NCI-H2081 treated with DMSO at 0.1 percent for 48 hours (cell line): ENCODE data around the gene STK40.

ENCODE experiments used
- DNase-seq: peaks from one replicate; lab custom pipeline; 2025; lab: John Stamatoyannopoulos, UW

STK40 gene

DNA sequence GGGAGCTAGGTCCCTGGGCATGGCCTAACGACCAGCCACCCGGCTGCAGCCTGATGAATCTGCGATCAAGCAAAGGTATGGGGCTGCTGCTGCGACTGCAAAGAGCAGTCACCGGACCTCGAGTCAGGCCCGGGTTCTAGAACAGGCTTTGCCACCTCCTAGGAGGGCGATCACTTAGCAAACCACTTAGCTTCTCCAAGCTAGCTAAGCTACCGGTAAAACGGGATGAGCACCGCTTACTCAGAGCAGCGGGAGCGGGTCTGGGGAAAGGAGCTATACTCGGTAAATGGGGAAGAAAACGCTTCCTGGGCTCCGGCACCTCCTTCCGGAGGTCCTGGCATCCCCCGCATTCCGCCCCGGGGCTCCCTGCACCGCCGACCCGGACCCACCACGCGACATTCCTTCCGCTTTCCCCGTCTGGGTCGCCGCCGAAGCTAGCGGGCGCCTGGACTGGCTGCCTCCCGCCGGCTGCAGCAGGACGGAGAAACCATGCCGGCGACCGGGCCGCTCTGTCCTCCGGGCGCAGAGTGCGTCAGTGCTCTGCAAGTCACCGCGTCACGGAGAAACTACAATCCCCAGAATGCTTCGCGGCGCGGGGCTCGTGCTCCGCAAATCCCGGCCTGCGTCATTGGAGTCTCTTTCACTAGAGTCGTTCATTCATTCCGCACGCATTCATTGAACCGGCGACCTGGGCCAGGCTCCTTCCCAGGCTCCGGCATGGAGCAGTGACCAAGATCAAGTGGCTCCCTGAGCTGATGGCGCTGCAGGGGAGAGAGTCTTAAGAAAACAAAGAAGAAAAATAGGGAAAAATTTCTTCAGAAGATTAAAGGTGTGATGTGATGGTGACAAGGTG, 11.9 kb upstream of the STK40 start, which contains the start of gene LSM10:
Gene LSM10 (minus strand): TSS at position 531 of the 853 bp plus-strand sequence. CDS start 3,779 bp downstream, outside the sequence.
- DNase-seq, result peak; percentile 79

DNA sequence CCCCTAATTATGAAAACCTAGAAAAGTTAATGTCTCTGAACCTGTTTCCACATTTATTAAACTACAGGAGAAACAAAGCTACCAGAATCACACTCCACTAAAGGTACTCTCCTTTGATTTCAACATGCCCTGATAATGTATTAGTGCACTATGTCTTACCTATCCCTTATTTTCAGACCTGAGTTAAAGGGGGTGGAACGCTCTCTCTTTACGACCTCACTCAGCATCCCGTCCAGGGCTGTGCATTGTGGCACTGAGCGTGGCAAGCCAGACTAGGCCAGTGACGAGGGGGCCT, 11.3 kb upstream of the STK40 start:
- no peak for DNase-seq

DNA sequence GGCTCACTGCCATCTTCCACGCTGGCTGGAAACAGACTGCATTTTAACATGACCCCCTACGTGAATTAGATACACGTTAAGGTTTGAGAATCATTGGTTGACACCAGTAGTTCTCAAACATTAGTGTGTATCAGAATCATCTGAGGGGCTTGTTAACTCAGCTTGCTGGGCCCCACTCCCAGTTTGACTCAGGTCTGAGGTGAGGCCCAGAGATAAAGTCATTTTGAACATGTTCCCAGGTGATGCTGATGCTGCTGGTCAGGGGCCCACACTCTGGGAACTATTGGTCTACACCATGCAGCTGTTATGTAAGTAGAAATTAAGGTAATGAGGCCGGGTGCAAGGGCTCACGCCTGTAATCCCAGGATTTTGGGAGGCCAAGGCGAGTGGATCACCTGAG, 10.6 kb upstream of the STK40 start:
- DNase-seq, result no peak

DNA sequence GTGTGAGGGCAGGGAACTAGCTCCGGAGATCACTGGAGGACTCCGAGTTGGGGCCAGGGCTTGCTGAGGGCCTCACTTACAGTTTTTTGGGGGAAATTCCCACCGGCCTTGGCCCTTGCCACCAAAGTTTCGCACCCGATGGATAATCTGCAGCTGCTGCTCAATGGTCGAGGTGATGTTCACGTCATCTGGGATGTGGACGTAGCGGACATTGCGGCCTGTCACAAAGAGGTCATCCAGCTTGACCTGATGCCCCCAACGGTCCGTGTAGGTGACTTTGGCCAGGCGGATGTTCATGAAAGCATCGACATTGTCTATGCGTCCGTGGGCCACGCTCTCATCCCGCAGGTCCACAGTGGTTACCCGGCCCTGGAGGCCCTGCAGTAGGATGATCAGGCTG, 8.0 kb upstream of the STK40 start:
- DNase-seq, result no peak

DNA sequence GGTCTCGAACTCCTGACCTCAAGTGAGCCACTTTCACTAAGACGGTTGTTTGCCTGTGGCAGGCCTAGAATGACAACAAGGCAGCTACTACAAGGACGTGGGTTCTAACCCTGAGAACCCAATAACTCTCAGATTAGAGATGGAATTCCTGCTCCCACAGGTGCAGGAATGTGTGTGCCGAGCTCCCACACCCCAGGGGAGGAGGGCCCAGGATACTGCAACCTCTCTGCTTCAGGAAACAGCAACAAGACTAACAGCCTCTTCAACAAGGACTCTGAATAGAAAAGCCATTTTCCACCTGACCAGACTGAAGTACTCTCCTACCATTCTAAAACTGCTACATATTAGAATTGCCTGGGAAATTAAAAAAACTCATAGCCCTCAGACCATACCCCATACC, 7.1 kb upstream of the STK40 start:
- DNase-seq, result no peak

DNA sequence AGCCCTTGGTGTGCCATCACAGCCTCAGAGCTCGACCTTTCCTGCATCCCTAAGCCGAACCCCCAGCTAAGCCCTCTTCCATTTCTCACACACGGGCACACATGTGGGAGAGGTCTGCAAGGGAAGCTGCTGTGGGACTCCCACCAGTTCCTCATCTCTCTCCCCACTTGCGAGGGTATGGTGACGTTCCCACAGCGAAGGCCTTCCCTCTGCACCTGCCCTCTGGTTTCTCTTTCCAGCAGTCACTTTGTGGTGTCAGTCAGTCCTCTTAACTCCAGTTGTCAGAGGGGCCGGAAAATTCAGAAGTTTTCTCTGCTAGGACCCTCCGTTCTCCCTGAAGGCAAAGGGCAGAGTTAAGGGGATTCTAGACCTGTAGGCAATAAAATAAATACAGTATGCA, 5.5 kb upstream of the STK40 start:
- DNase-seq, result no peak

DNA sequence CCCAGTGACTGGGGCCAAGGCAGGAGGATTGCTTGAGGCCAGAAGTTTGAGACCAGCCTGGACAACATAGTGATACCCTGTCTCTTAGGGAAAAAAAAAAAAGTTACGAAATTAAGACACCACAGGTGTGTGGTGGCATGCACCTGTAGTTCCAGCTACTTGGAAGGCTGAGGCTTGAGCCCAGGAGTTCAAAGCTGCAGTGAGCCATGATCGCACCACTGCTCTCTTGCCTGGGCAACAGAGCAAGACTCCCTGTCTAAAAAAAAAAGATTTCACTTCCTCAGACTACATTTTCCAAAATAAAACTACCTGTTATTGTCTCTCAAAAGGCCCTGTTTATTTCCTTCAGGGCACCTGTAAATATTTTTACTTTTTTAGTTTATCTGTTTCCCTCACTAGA, 4.7 kb upstream of the STK40 start:
- DNase-seq, result no peak

DNA sequence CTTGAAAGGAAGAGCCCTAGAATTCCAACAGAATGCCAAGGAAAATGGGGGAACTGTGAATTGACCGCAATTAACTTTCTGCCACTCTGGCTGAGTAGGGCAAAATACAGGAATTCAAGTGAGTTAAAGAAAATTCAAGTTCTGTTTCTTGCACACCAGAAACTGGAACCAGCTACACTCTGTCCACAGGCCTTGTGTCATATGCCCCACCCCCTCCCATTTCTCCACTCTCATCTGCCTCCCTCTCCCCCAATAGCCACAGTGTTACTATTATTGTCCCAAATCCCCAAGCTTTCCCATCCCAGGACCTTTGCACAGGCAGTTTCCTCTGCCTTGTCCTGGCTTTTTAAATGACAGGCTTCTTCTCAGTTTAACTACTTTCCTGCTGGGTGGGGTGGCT, 4.3 kb upstream of the STK40 start:
- no peak for DNase-seq

DNA sequence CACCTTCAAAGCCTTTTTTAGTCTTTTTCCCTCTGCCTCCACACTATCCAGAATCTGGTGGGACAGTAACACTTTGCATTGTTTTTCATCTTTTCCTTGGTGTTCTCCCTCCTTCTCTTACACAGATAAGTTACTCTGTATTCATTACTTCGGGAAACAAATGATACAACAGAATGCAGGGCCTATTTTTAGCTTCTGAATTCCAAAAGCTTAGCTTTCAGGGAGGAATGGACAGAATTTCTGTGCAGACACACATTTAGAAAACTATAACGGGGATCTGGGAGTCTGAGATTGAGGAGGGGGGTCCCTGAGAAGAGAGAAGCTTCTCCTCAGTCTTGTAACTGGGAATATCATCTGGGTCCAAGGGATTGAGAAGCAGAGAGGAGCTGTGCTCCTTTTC, 3.5 kb upstream of the STK40 start:
- DNase-seq, result no peak

DNA sequence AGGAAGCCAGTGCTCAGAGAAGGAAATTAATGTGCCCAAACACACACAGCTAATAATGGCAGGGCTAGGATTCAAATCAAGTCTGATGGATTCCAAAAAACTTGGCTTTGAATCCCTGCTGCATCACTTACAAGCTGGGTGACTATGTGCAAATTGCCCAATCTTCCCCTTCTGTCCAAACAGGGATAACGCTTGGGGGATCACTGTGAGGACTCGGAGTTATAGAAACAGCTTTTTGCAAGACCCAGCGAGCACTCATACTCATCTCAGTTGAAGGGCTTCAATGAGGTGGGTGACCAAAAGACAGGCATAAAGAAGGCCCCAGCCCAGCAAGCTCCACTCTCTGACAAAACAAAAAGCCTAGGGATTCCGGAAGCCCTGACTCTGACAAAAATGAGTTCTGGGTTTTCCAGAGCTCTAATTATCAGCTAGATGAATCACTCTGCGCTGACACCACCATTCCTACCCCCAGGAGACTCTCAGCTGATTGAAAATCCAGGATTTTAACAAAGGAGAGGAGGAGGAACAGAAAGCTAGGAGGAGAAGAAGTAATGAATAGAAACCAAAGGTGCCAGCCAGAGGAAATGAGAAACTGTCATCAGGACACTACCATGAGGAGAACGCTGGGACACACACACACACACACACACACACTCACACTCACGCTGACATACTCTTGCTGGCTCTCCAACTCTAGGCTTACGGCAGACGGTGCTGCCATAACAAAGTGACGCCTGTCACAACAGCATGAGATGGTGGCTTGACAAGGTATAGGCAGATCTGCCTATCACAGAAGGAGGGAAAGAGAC, 1.6 kb upstream of the STK40 start:
- no peak for DNase-seq

DNA sequence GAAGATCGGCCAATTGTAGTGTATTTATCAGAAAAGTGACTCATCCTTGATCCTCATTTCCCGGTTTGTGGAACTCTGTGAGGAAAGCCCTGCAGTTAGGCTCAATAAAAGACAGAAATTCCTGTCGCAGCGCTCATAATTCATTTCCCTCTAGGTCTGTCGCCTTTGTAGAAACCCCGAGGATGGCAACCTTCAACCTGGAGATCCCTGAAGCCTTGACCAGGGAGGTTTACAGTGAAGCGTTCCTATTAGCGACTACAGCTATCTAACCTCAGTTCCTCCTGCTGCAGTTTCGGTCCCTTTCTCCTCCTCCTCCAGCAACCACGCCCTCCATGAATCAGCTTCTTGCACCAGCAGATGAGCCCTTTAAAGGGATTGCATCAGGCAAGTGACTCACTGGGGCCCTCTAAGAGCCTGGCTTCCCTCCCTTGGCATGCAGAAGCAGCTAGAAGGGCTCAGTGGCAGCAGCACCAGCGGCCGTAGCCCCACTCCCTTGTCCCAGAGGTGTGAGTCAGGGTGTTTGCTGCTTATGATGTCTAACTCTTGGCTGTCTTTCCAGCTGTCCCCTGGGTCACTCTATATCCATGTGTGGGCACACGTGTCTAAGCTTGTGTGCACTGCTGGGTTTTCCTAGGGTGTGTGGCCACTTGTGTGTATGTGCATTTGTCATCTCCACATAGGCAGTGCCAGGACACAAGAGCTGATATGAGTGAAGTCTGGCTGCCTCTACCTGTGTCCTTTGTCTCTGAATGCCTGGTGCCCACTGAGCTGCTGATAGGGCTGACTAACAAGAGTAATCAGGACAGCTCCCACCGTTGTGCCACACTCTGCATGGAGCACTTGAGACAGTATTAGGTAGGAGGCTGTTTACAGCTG, 779 bp upstream of the STK40 start:
- peak; percentile 29 for DNase-seq

DNA sequence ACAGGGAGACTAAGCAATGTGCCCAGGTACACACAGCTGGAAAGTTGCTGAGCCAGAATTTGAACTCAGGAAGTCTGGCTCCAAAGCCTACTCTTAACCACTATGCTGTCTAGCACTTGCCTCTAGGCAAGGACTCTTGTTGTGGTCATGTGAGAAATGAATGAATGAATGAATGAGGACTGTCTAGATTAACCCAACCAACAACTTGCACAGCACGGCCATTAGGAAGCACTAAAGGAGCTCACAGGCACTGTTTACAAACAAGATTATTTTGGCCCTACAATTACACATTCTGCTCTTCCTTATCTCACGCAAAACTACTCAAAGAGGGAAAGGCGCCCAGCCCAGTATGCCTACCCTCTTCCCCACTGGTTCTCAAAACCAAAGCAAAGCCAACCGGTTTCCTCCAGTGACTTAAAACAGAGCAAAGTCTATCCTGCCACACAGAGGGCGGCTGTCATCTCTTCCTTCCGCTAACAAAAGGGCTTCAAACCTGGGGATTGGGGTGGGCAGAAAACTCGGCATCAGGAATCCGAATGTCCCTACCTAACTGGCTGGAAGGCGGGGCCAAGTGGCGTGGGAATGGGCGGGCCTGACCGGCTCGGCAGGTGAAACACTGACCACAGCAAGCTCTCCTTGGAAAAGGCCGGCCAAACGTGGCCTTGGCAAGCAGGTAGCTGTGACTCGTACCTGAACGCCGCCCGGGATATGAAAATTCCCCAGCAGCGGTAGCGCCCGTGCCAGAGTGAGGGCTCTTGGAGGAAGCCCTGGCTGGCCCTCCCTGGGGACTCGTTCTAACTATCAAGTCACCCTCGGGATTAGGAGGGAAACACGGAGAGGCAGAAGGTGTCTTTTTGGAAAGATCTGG, 948 bp downstream of the STK40 start:
- DNase-seq, result no peak

DNA sequence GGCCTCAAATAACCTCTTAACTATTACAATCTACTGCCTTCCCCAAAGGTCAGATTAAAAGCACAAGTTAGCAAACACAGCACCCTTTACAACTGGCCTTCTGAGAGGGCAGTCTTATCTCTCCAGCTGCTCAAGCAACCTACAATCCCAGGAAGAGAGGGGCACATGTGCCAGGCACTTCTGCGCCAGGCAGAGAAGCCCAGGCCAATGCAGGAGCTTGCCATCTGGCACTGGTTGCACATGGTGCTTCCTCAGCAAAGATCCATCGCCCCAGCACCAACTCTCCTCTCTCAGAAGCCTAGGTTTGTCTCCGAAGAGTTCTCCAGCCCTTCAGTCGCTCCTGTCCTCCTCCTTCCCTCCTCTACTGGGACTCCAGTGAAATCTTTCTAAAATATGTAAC, 2.5 kb downstream of the STK40 start:
- no peak for DNase-seq

DNA sequence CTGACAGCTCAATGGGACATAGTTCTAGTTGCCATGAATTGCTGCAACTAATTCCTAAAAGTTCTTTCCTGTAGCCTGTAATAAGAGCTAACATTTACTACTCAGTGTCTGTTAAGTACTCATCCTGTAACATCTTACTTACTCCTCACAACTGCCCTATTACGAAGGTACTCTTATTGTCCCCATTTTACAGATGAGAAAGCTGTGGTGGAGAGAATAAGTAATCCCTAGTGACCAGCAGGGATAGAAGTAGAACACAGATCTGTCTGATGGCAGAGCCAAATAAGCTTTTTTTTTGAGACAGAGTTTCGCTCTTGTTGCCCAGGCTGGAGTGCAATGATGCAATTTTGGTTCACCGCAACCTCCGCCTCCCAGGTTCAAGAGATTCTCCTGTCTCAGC, 3.1 kb downstream of the STK40 start:
- DNase-seq, result no peak

DNA sequence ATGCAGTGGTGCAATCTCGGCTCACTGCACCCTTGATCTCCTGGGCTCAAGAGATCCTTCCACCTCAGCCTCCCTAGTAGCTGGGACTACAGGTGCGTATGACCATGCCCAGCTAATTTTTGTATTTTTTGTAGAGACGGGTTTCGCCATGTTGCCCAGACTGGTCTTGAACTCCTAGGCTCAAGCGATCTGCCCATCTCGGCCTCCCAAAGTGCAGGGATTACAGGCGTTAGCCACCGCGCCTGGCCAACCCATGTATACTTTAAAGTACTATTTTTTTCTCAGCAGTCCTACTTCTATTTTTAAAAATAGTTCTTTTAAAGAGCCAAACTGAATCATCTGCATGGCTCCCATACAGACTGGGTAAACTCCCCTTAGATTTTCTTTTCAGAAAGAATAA, 3.5 kb downstream of the STK40 start:
- no peak for DNase-seq

DNA sequence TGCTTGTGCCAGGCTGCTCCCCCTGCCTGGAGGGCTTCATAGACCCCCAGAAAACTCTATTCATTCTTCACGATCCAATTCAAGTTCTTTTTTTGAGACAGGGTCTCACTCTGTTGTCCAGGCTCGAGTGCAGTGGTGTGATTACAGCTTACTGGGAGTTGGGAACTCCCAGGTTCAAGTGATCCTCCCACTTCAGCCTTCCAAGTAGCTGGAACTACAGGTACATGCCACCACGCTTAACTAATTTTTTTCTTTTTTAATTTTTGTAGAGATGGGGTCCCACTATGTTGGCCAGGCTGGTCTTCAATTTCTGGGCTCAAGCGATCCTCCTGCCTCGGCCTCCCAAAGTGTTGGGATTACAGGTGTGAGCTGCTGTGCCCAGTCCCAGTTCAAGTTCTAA, 4.3 kb downstream of the STK40 start:
- no peak for DNase-seq

DNA sequence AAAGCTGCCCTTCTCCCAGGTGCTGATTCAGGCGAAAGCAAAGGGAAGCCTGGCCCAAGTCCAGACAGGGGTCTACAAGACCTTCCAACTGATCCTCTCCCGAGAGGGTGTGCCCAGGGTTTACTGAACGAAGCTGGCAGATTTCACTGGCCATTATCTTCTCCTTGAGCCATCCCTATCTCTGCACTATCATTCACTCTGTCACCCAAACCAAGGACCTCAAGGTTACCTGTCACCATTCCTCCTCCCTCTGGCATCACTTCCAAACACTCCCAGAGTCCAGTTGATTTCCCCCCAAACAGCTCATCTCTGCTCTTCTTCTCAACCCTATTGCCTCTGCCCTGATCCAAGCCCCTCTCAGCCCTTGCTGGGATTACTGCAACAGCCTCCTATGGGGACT, 4.9 kb downstream of the STK40 start:
- no peak for DNase-seq

DNA sequence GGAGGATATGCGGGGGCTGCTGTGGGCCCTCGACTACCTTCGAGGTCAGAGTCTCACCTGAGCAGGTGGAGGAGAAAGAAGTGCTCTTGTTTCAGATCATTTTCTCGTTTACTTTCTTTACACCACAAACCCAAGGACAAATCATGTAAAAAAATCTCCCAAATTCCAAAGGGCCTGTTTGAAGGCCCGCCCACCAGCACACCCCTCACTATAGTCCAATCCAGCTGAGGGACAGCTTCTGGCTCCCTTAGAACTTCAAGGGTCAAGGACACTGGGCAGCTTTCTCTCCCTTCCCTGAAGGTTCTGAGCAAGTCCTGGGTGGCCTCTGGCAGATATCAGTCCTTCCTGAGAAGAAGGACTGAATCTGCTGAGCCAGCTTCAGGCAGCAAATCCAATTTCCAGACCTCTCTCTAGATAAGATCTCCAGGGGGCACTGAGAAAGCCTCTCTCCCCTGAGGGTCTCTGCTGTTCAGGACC, 5.5 kb downstream of the STK40 start:
- no peak for DNase-seq

DNA sequence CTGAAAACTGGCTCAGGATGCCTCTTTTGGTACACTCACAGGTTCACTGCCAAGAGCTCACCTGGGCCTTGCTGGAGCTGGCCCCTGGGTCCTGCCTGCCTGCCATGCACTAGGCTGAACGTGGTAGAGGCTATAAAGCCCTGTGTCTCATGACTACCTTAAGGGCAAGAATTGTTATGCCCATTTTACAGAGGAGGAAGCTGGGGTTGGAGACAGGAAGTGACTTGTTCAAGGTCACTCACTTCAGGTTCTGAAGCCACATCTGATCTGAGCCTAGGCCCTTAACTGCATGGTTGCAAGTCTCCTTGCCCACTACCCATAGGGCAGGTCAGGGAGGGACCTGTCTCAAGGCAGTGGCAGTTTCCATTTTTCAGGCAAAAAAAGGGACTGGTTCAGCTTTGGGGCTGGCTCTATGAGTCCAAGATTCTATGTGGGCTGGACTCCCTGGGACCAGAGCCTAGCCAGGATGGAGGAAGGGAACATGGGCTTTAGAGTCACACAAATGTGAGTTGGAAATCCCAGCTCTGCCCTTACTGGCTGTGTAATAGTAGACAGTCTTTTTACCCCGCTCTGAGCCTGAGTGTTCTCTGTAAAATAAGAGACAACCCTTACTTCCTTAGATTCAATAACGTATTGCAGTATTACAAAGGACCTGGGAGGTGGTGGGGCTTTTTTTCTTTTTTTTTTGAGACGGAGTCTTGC, 7.8 kb downstream of the STK40 start:
- no peak for DNase-seq

DNA sequence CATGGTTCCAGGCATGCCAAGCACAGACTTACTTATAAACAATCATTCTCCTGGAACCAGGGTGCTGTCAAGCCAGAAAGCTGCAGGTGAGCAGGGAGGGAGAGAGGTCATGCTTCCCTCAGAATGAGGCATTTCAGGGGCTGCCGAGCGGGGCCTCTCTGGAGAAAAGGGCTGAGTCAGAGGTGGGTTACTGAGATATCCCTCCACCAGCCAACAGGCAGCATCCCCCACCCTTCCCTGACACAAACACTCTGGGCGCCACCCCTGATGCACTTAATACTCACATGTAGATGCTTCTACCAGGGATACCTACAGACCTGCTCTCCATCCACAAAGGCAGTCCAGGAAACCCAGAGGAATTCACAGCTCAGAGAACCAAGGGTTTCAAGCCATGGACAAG, 13.1 kb downstream of the STK40 start:
- DNase-seq, result no peak
